Activated T-helper 2 cell treated with anti-CD3 and anti-CD28 coated beads, Interferon-gamma antibody, Interleukin-2, Interleukin-4, amounts not matched to agents 10 μg/mL and 5 μg/mL and 100 μg/mL, durations not matched to agents 14 hours and 24 hours and 36 hours (primary cell): ENCODE measurements around the gene MAP3K6. TPM values are rescaled to one million over a fixed set of nuclear protein-coding genes. Genes with fewer than 3 reads are reported as not detected.
A peak's percentile ranks its signal among the peaks of the same experiment; 100 is the strongest.
"Not testable (repeated sequence)": the region's sequence is repeated elsewhere in the genome, so short reads cannot be mapped to it uniquely, and the experiment has no call there.

Experiments
- DNase-seq: peaks from one replicate; pipeline ENCODE4 v3.0.0; 2021; ENCODE audit warnings: low spot score
- H3K27ac Mint-ChIP-seq: one replicate; pipeline ENCODE4 v1.8.0; 2021; ENCODE audit warnings: mixed read lengths
- H3K27me3 Mint-ChIP-seq: one replicate; pipeline ENCODE4 v1.8.0; 2021; ENCODE audit warnings: low read depth, mixed read lengths
- H3K36me3 Mint-ChIP-seq: one replicate; pipeline ENCODE4 v1.8.0; 2021; ENCODE audit warnings: low read depth, mixed read lengths
- H3K4me1 Mint-ChIP-seq: one replicate; pipeline ENCODE4 v1.8.0; 2021; ENCODE audit warnings: low read depth, mixed read lengths
- H3K4me3 Mint-ChIP-seq: one replicate; pipeline ENCODE4 v1.8.0; 2021; ENCODE audit warnings: low read depth, mild to moderate bottlenecking, moderate library complexity, mixed read lengths
- H3K9me3 Mint-ChIP-seq: one replicate; pipeline ENCODE4 v1.8.0; 2021; ENCODE audit warnings: mixed read lengths
- intact Hi-C: fragments of 100-400 bp; cut with micrococcal nuclease; formaldehyde crosslinking; loops from one replicate; pipeline ENCODE4 v1.15.1; 2023
- total RNA-seq: library from RNA; stranded (reverse); gene quantifications from 2 replicates; pipeline ENCODE4 v1.2.3, GENCODE V29; 2022

MAP3K6 gene
- 15.8 and 22.0 TPM in 2 replicates for total RNA-seq

- no peaks in the 10 kb centered on the region for H3K36me3 Mint-ChIP-seq
- H3K9me3 Mint-ChIP-seq: no peaks in the 10 kb centered on the region
- H3K27ac Mint-ChIP-seq: peak within 1 kb of the TSS; percentile 83
- peaks cover 28% of the 10 kb centered on the region for H3K4me1 Mint-ChIP-seq
- no peaks in the 10 kb centered on the region for H3K27me3 Mint-ChIP-seq
- intact Hi-C loops: no loop called here
- DNase-seq: peak; percentile 42
- peak within 1 kb of the TSS; percentile 81 for H3K4me3 Mint-ChIP-seq
Observed at GRCh38 chr1:27366411-27367159, at the start of gene MAP3K6. MAP3K6 (minus strand) TSS chr1:27366961; CDS start chr1:27366597, 364 bp downstream.

DNA sequence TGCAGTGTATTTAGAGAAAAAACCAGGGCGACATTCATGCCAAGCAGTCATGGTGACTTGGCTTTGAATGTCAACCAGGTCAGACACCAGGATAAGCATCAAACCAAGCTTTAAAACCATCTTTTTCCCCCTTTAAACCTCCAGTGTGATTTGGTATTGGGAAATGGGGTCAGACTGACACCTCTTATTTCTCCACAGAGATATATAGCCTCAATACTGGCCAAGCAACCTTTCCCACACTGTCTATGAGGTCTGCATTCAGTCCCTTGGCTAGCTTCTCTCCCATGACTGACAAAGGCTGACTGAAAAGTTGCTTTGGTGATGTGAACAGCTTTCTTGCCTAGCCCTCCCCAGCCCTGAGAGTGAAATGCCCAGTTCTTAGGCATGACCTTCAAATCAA, 47.3 kb upstream of the MAP3K6 start:
- H3K4me3 Mint-ChIP-seq: no peak overlapping the region
- no peak overlapping the region for H3K27ac Mint-ChIP-seq
- DNase-seq: no peak
- peaks cover 87% of the 10 kb centered on the region for H3K36me3 Mint-ChIP-seq
- H3K4me1 Mint-ChIP-seq: peaks cover 29% of the 10 kb centered on the region
- no peaks in the 10 kb centered on the region for H3K9me3 Mint-ChIP-seq
- H3K27me3 Mint-ChIP-seq: no peaks in the 10 kb centered on the region
- intact Hi-C loops: no loop called here

GRCh38 chr1:27413004-27413403, 46.2 kb upstream of the MAP3K6 start:
- no peaks in the 10 kb centered on the region for H3K27me3 Mint-ChIP-seq
- no peak overlapping the region for H3K4me3 Mint-ChIP-seq
- DNase-seq: no peak
- intact Hi-C loops: no loop called here
- peaks cover 18% of the 10 kb centered on the region for H3K4me1 Mint-ChIP-seq
- H3K9me3 Mint-ChIP-seq: no peaks in the 10 kb centered on the region
- no peak overlapping the region for H3K27ac Mint-ChIP-seq
- peaks cover 85% of the 10 kb centered on the region for H3K36me3 Mint-ChIP-seq

GRCh38 chr1:27412502-27412901, 45.7 kb upstream of the MAP3K6 start:
- H3K9me3 Mint-ChIP-seq: no peaks in the 10 kb centered on the region
- no peak overlapping the region for H3K27ac Mint-ChIP-seq
- DNase-seq: no peak
- H3K4me3 Mint-ChIP-seq: no peak overlapping the region
- no peaks in the 10 kb centered on the region for H3K27me3 Mint-ChIP-seq
- peaks cover 17% of the 10 kb centered on the region for H3K4me1 Mint-ChIP-seq
- H3K36me3 Mint-ChIP-seq: peaks cover 84% of the 10 kb centered on the region
- intact Hi-C loops: no loop called here

DNA sequence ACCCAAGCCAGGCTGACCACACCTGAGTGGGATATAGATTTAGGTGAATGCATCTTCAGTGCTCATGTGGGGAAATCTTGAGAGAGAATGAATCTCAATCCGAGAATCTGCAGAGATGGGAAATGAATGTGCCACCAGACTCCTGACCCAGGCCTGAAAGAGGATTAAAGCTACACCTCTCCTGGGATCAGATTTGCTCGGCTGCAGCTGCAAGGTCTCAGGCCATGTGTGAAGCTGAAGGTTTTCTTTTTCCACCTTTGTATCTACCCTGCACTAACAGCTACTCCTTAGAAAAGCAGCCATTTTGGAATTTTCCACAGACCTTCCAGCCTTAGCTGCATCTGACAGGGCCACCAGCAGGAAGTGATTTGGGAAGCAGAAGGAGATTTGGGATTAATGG, 43.9 kb upstream of the MAP3K6 start:
- no peaks in the 10 kb centered on the region for H3K27me3 Mint-ChIP-seq
- intact Hi-C loops: no loop called here
- peaks cover 2% of the 10 kb centered on the region for H3K4me1 Mint-ChIP-seq
- no peak for DNase-seq
- H3K9me3 Mint-ChIP-seq: no peaks in the 10 kb centered on the region
- H3K36me3 Mint-ChIP-seq: peaks cover 73% of the 10 kb centered on the region
- H3K27ac Mint-ChIP-seq: peak overlapping the region; percentile 5
- no peak overlapping the region for H3K4me3 Mint-ChIP-seq

GRCh38 chr1:27409669-27410068, 42.9 kb upstream of the MAP3K6 start:
- no peaks in the 10 kb centered on the region for H3K9me3 Mint-ChIP-seq
- H3K27ac Mint-ChIP-seq: no peak overlapping the region
- no peak overlapping the region for H3K4me3 Mint-ChIP-seq
- no peak for DNase-seq
- peaks cover 63% of the 10 kb centered on the region for H3K36me3 Mint-ChIP-seq
- intact Hi-C loops: no loop called here
- H3K4me1 Mint-ChIP-seq: peaks cover 2% of the 10 kb centered on the region
- H3K27me3 Mint-ChIP-seq: no peaks in the 10 kb centered on the region

- intact Hi-C loops: no loop called here
- no peak for DNase-seq
- H3K27ac Mint-ChIP-seq: peak overlapping the region; percentile 60
- H3K9me3 Mint-ChIP-seq: no peaks in the 10 kb centered on the region
- H3K4me3 Mint-ChIP-seq: no peak overlapping the region
- H3K36me3 Mint-ChIP-seq: peaks cover 52% of the 10 kb centered on the region
- H3K27me3 Mint-ChIP-seq: no peaks in the 10 kb centered on the region
- peaks cover 9% of the 10 kb centered on the region for H3K4me1 Mint-ChIP-seq
Observed at GRCh38 chr1:27408151-27408550, 41.4 kb upstream of the MAP3K6 start.

GRCh38 chr1:27406791-27407190, 40.0 kb upstream of the MAP3K6 start:
- H3K4me3 Mint-ChIP-seq, H3K9me3 Mint-ChIP-seq, intact Hi-C loops, DNase-seq, H3K4me1 Mint-ChIP-seq, H3K27me3 Mint-ChIP-seq, H3K27ac Mint-ChIP-seq: not testable (repeated sequence)
- peaks cover 41% of the 10 kb centered on the region for H3K36me3 Mint-ChIP-seq

- intact Hi-C loops: no loop called here
- Mint-ChIP-seq H3K4me3 (no peak overlapping the region), H3K27ac (no peak overlapping the region)
Observed at GRCh38 chr1:27406362-27406680, 39.6 kb upstream of the MAP3K6 start.

DNA sequence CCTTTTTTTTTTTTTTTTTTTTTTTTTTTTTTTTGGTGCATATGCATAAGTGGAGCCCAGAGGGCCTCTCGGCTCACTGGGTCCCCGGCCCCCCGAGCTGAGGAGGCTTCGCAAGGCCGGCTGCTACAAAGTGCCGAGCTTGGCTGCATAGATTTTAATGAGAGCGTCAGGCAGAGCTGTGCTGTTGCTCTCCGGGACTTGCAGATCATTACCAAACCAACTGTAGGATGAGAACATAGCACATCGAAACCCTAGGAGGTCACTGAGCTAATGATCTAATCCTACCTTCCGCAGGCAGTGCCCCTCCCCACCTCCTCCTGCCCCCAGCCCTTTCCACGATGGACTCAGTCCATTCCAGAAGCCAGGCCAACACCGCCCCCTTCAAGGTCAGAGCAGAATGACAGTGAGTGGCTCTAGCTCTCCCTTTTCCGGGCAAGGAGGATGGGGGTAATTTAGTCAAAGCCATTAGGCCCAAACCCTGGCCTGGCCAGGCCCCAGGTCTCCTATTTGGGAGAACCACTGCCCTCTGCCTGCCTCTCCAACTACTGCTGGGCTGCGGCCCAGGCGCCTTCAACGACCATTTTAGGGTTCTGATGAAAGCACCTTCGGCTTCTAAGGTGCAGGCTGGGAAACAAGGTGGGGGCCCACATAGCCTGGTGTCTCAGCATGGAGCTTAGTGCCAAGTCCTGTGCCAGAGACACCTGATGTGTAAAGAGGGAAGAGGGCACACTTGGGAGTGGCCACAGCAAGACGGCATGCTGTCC, 39.0 kb upstream of the MAP3K6 start:
- H3K9me3 Mint-ChIP-seq, DNase-seq, intact Hi-C loops, H3K4me3 Mint-ChIP-seq, H3K27ac Mint-ChIP-seq, H3K27me3 Mint-ChIP-seq: not testable (repeated sequence)
- H3K4me1 Mint-ChIP-seq: peaks cover 11% of the 10 kb centered on the region
- H3K36me3 Mint-ChIP-seq: peaks cover 34% of the 10 kb centered on the region

More at GRCh38 chr1:27406362-27406680, 39.6 kb upstream of the MAP3K6 start:
- no peaks in the 10 kb centered on the region for H3K27me3 Mint-ChIP-seq
- peaks cover 13% of the 10 kb centered on the region for H3K4me1 Mint-ChIP-seq
- H3K9me3 Mint-ChIP-seq: no peaks in the 10 kb centered on the region
- DNase-seq: no peak
- H3K36me3 Mint-ChIP-seq: peaks cover 39% of the 10 kb centered on the region

- H3K36me3 Mint-ChIP-seq: peaks cover 28% of the 10 kb centered on the region
- no peaks in the 10 kb centered on the region for H3K9me3 Mint-ChIP-seq
- H3K4me1 Mint-ChIP-seq: peaks cover 11% of the 10 kb centered on the region
- H3K4me3 Mint-ChIP-seq: no peak overlapping the region
- DNase-seq: no peak
- intact Hi-C loops: no loop called here
- H3K27me3 Mint-ChIP-seq: no peaks in the 10 kb centered on the region
- H3K27ac Mint-ChIP-seq: no peak overlapping the region
Observed at GRCh38 chr1:27405074-27405473, 38.3 kb upstream of the MAP3K6 start.

DNA sequence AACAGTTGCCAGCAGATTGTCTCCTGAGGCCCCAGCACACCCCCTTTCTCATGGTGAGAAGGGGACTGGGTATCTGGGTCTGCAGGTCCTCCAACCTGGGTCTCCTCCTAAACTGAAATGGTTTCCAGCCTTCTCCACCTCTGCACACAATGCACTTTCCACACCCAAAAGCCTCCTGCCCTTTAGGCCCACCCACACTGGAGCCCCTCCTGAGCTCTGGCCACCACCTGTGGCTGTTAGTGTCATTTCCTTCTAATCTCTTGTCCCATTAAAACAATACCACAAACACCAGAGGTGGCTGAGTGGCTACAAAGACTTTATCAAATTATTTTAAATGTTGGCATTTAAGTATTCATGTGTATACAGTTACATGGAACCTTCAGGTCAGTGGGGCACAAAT, 37.2 kb upstream of the MAP3K6 start:
- intact Hi-C loops: no loop called here
- no peaks in the 10 kb centered on the region for H3K9me3 Mint-ChIP-seq
- H3K4me3 Mint-ChIP-seq: no peak overlapping the region
- peaks cover 11% of the 10 kb centered on the region for H3K4me1 Mint-ChIP-seq
- peaks cover 24% of the 10 kb centered on the region for H3K36me3 Mint-ChIP-seq
- H3K27ac Mint-ChIP-seq: peak overlapping the region; percentile 73
- DNase-seq: no peak
- H3K27me3 Mint-ChIP-seq: no peaks in the 10 kb centered on the region

DNA sequence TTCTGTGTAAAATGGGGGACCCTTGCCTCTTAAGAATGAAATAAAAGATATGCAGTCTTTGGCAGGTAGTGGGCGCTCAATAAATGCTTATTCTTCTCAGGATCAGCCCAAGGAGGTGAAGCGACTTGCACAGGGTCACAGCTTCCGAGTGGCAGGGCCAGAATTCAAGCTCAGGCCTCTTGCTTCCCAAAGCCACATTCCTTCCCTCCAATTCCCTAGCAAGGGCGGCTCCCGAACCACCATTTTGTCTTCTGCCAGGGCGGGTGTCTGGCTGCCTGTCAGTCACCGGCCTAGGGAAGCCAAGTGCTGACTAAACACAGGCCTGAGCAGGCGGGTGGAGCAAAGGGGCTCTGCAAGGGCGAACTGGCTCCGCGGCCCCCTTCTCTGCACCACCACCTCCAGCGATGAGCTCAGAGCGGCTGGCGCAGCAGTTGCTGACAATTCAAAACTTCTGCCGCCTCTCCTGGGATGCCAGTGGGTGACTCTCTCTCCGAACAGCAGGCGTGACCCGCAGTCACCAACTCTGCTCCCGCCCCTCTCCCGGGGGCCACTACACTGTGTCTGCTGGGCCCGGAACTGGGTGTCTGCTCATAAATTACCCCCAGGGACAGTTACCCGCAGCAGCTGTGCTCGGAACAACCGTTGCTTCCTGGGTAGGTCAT, 36.4 kb upstream of the MAP3K6 start:
- Mint-ChIP-seq H3K27ac (peak overlapping the region; percentile 4), H3K4me1 (peaks cover 11% of the 10 kb centered on the region), H3K9me3 (no peaks in the 10 kb centered on the region), H3K36me3 (peaks cover 17% of the 10 kb centered on the region), H3K27me3 (no peaks in the 10 kb centered on the region), H3K4me3 (no peak overlapping the region)
- intact Hi-C loops: no loop called here
- no peak for DNase-seq
